Naive B cell (primary cell): ENCODE results near the gene RHOBTB1. TPM values are rescaled to one million over a fixed set of nuclear protein-coding genes. Genes with fewer than 3 reads are reported as not detected.

ENCODE experiments used
- ATAC-seq, 2 donors: fragments of 150-1000 bp; cut with Tn5 transposase; 2 replicates each; pipeline ENCODE4 v1.10.0; 2021; ENCODE audit warnings: low read depth in 2 of 2, mild to moderate bottlenecking in 2 of 2, moderate library complexity in 2 of 2
- DNase-seq: peaks from one replicate; pipeline ENCODE4 v3.0.0; 2022
- H3K27ac Mint-ChIP-seq, 6 donors: one replicate each; pipeline ENCODE4 v1.8.0; 2020 to 2022; ENCODE audit warnings: mild to moderate bottlenecking in 6 of 6, mixed read lengths in 6 of 6, moderate library complexity in 5 of 6, inconsistent platforms in 2 of 6
- H3K27me3 Mint-ChIP-seq, 3 donors: one replicate each; pipeline ENCODE4 v1.8.0; 2021 to 2022; ENCODE audit warnings: mixed read lengths in 3 of 3, mild to moderate bottlenecking in 1 of 3
- H3K36me3 Mint-ChIP-seq, 2 donors: one replicate each; pipeline ENCODE4 v1.8.0; 2020 to 2022; ENCODE audit warnings: mixed read lengths in 2 of 2, inconsistent platforms in 1 of 2, mild to moderate bottlenecking in 1 of 2
- H3K4me1 Mint-ChIP-seq, 3 donors: one replicate each; pipeline ENCODE4 v1.8.0; 2020 to 2022; ENCODE audit warnings: mixed read lengths in 3 of 3, inconsistent platforms in 1 of 3, mild to moderate bottlenecking in 1 of 3, moderate library complexity in 1 of 3
- H3K4me3 Mint-ChIP-seq, 8 donors: one replicate each; pipeline ENCODE4 v1.8.0; 2020 to 2022; ENCODE audit warnings: mild to moderate bottlenecking in 8 of 8, mixed read lengths in 8 of 8, moderate library complexity in 8 of 8, inconsistent platforms in 2 of 8
- H3K9me3 Mint-ChIP-seq, 7 donors: one replicate each; pipeline ENCODE4 v1.8.0; 2020 to 2022; ENCODE audit warnings: mixed read lengths in 7 of 7, mild to moderate bottlenecking in 5 of 7, inconsistent platforms in 2 of 7, moderate library complexity in 1 of 7
- polyA plus RNA-seq, 6 donors: library from polyadenylated mRNA; unstranded; fragments of 300-500 nt; fragmentation: Illumina TruSeq; gene quantifications; one replicate each; pipeline ENCODE4 v1.2.3, GENCODE V29; 2021; ENCODE audit warnings: low read depth in 6 of 6

Gene RHOBTB1
- polyA plus RNA-seq, 6 donors from 2014 or later = 0.21 to 2.2 (median 0.69) TPM; not detected in 1

- H3K9me3 Mint-ChIP-seq = no peaks in the 10 kb centered on the region
- H3K4me1 Mint-ChIP-seq = no peaks in the 10 kb centered on the region
- DNase-seq (no peak), ATAC-seq (no peak)
- no peak overlapping the region for H3K4me3 Mint-ChIP-seq
- H3K36me3 Mint-ChIP-seq = no peaks in the 10 kb centered on the region
- H3K27me3 Mint-ChIP-seq = peaks cover 0 to 12% (median 11%) of the 10 kb centered on the region in 3 donors
- H3K27ac Mint-ChIP-seq = no peak overlapping the region
These were observed 120.7 kb downstream of the RHOBTB1 start for GRCh38 chr10:60823324-60823723.

- peaks cover 0 to 12% (median 11%) of the 10 kb centered on the region in 3 donors for H3K27me3 Mint-ChIP-seq
- H3K36me3 Mint-ChIP-seq = no peaks in the 10 kb centered on the region
- H3K4me3 Mint-ChIP-seq = no peak overlapping the region
- no peak overlapping the region for H3K27ac Mint-ChIP-seq
- no peaks in the 10 kb centered on the region for H3K4me1 Mint-ChIP-seq
- no peaks in the 10 kb centered on the region for H3K9me3 Mint-ChIP-seq
- ATAC-seq = no peak
- DNase-seq = no peak
These were observed 121.2 kb downstream of the RHOBTB1 start for GRCh38 chr10:60822809-60823208.

GRCh38 chr10:60821656-60822055 lies 122.3 kb downstream of the RHOBTB1 start:
- Mint-ChIP-seq H3K4me1 (peaks cover 0 to 7% (median 3%) of the 10 kb centered on the region in 3 donors), H3K36me3 (no peaks in the 10 kb centered on the region), H3K27ac (no peak overlapping the region), H3K27me3 (peaks cover 0 to 11% (median 9%) of the 10 kb centered on the region in 3 donors), H3K9me3 (no peaks in the 10 kb centered on the region), H3K4me3 (no peak overlapping the region)
- ATAC-seq = no peak
- no peak for DNase-seq

GRCh38 chr10:60820093-60820754 lies 123.8 kb downstream of the RHOBTB1 start:
- DNase-seq (no peak), ATAC-seq (no peak)
- no peak overlapping the region for H3K4me3 Mint-ChIP-seq
- no peaks in the 10 kb centered on the region for H3K27me3 Mint-ChIP-seq
- H3K36me3 Mint-ChIP-seq = no peaks in the 10 kb centered on the region
- H3K4me1 Mint-ChIP-seq = peaks cover 0 to 8% (median 3%) of the 10 kb centered on the region in 3 donors
- H3K27ac Mint-ChIP-seq = peak overlapping the region in 2 of 6 donors; percentile 63 to 80
- no peaks in the 10 kb centered on the region for H3K9me3 Mint-ChIP-seq

Other genes starting within 250 kb of the RHOBTB1 start
- 1 to 10 TPM in 1 of 6 donors, under 1 TPM in 3, not detected in 2; 0.20 to 1.6 (median 0.32) TPM for gene CDK1, start 165.7 kb downstream of the RHOBTB1 start, polyA plus RNA-seq